H1 (cell line): ENCODE data around the gene THOP1. TPM values are rescaled to one million over a fixed set of nuclear protein-coding genes. Genes with fewer than 3 reads are reported as not detected.

Experiments used
- KDM4A ChIP-seq: IDR thresholded peaks from one replicate; pipeline ENCODE4 v1.7.1; 2012; ENCODE audit warnings: low read depth, mild to moderate bottlenecking, moderate library complexity, low read length, inconsistent platforms; ENCODE audit not compliant: severe bottlenecking
- KDM5A ChIP-seq: fragments of 200-600 bp; IDR thresholded peaks from 2 replicates; pipeline ENCODE4 v1.7.1; 2012; ENCODE audit warnings: mild to moderate bottlenecking, low read length, inconsistent platforms, mixed read lengths
- SIN3A ChIP-seq, 2 experiments: IDR thresholded peaks in 1 of 2; conservative IDR thresholded peaks in 1 of 2; 2 replicates each; pipeline ENCODE4 v1.6.1; 2011 to 2012; ENCODE audit warnings: low read length in 2 of 2, improper control_type of control experiment in 1 of 2, low read depth in 1 of 2, mild to moderate bottlenecking in 1 of 2
- TAF7 ChIP-seq: optimal IDR thresholded peaks from 2 replicates; pipeline ENCODE3; 2011; ENCODE audit warnings: low read depth, mild to moderate bottlenecking, inconsistent platforms, low read length, moderate library complexity, borderline replicate concordance
- TBP ChIP-seq: IDR thresholded peaks from 2 replicates; pipeline ENCODE4 v1.6.1; 2011; ENCODE audit warnings: low read depth, low read length, improper control_type of control experiment
- polyA plus RNA-seq, 7 experiments: library from polyadenylated mRNA; depleted of rRNA in 3 of 7; stranded (reverse) in 5 of 7; unstranded in 2 of 7; fragments of >200 nt in 5 of 7; fragments of 200-250 nt in 2 of 7; gene quantifications; 1 replicate in 5 of 7; 2 replicates in 1 of 7; 4 replicates in 1 of 7; pipeline versions ENCODE4 v1.2.1 to v1.2.3, GENCODE V29; 2011 to 2013; ENCODE audit warnings: missing spikeins in 2 of 7, mixed read lengths in 2 of 7
- total RNA-seq: library from RNA; stranded (reverse); fragmentation: NEBNext Ultra II Directional; extraction: Animal tissue kit (Norgen Biotek cat#: 25700); gene quantifications from 2 replicates; pipeline ENCODE4 v1.2.1, GENCODE V29; 2021
- TF ChIP-seq, protein P1 (sequence below), 3 experiments: IDR thresholded peaks; 1 replicate in 2 of 3; 2 replicates in 1 of 3; pipeline versions ENCODE4 v1.5.1 to v1.6.1; 2011; ENCODE audit warnings: low read length in 3 of 3, mild to moderate bottlenecking in 3 of 3, inconsistent platforms in 2 of 3, low read depth in 1 of 3, moderate library complexity in 1 of 3; ENCODE audit not compliant: insufficient read depth in 1 of 3; ENCODE audit errors: control extremely low read depth in 1 of 3
- TF ChIP-seq, protein P2 (sequence below): IDR thresholded peaks from 2 replicates; pipeline ENCODE4 v1.6.1; 2011; ENCODE audit warnings: low read depth, mild to moderate bottlenecking, low read length; ENCODE audit not compliant: insufficient read depth

The THOP1 gene
- total and polyA plus RNA-seq, 2 of the 8 experiments (the other 6 are each of a cell fraction or from before 2014, with no cell fraction given), result 136 to 159 TPM

DNA sequence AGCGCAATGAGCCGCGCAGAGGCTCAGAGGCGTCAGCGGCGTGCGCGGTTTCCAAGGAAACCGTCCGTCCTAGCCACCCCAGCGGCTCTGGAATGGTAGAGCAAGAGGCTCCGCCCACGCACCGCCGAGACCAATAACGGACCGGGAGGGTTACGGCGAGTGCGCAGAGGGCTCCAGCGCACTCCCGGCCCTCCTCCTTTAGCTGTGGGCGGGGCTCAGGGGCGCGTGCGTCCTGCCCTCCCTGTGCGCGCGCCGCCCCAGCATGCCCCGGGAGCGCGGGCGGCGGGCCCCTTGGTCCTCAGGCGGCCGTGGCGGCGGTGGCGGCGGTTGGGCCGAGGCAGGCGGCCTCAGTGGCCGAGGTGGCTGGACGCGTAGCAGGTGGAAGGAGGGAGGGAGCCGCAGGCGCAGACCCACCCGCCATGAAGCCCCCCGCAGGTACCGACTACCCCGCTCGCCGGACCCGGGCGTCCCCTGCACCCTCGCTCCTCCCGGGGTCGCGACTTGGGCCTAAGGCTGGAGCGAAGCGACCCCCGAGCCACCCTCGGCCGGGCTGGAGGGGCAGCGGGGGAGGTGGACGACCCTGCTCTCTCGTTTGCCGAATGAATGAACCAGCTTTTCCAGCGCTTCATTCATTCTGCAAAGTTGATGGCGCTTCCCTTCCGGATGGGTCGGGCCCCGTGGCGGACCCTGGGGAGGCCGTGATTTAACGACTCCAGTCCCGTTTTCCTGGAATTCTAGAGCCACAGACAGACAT, at the start of gene THOP1 (continued):
- TF ChIP-seq, protein P1, sequence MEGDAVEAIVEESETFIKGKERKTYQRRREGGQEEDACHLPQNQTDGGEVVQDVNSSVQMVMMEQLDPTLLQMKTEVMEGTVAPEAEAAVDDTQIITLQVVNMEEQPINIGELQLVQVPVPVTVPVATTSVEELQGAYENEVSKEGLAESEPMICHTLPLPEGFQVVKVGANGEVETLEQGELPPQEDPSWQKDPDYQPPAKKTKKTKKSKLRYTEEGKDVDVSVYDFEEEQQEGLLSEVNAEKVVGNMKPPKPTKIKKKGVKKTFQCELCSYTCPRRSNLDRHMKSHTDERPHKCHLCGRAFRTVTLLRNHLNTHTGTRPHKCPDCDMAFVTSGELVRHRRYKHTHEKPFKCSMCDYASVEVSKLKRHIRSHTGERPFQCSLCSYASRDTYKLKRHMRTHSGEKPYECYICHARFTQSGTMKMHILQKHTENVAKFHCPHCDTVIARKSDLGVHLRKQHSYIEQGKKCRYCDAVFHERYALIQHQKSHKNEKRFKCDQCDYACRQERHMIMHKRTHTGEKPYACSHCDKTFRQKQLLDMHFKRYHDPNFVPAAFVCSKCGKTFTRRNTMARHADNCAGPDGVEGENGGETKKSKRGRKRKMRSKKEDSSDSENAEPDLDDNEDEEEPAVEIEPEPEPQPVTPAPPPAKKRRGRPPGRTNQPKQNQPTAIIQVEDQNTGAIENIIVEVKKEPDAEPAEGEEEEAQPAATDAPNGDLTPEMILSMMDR (IDR thresholded peaks at IDR 0.05; ENCODE audit: control extremely low read depth in 1 of 3, insufficient read depth in 1 of 3, low read depth in 1 of 3, low read length in 3 of 3), result no peak
- TF ChIP-seq, protein P2, sequence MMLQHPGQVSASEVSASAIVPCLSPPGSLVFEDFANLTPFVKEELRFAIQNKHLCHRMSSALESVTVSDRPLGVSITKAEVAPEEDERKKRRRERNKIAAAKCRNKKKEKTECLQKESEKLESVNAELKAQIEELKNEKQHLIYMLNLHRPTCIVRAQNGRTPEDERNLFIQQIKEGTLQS, result no peak
- TF ChIP-seq TBP (peak; percentile 44; the same call in 1 of the 2 replicates), TAF7 (peak; percentile 60), KDM4A (peak; percentile 64), KDM5A (no peak), SIN3A (conservative IDR thresholded peaks at IDR 0.05 in 1 of 2, IDR thresholded peaks at IDR 0.05 in 1 of 2; ENCODE audit: low read depth in 1 of 2, low read length in 2 of 2) (peak; percentile 39 to 92; a peak in 2 of 4 replicates)
